NOMO-1 treated with dmso at 0.1 percent for 144 hours (cell line): ENCODE measurements around the gene RWDD2A.
"Not testable (repeated sequence)": the region's sequence is repeated elsewhere in the genome, so short reads cannot be mapped to it uniquely, and the experiment has no call there.

Experiments used
- DNase-seq: peaks from one replicate; lab custom pipeline; 2025; ENCODE audit not compliant: unreplicated experiment; lab: John Stamatoyannopoulos, UW

The RWDD2A gene

DNA sequence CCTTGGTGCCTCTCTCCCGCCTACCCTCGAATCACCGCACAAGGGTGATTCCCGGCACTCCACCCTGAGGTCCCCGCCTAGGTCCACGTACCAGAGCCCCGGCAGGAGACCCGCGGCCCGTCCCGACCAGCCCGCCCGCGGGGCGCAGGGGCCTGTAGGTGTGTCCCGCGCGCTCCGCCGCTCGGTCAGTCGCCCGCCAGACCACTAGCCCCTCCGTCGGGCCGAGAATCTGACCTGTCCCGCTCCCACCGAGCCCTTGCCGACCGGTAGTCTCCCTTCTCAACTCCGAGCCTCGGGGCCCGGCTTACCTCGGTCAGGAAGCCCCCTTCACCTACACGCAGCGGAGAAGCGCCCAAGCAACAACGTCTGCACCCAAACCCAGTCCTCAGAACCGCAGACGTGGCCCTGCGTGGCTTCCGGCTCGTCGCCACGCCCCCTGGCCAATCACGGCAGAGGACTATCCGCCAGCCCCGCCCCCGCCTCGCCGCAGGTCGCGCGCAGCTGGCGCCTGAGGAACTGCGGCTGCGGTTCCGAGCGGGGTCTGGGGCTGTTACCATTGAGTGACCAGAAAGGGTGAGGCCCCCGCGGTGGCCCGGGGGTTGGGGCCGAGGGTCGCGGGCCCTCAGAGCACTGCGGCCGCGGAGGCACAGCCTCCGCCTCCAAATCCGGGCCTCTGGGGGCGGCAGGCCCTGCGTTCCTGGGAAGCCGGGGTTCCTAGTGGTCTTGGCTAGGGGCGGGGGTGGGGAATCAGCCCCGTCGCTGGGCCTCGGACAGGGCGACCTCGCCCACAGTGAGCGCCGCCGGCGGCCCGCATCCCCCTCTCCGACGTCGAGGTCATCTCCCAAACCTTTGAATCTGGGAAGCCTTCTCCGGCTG is at the start of gene RWDD2A, which contains the start of gene PGM3:
Gene RWDD2A, plus strand, starts transcription at position 487 of the 876 bp plus-strand sequence. CDS start 1,095 bp downstream, outside the sequence.
Gene PGM3, minus strand, starts transcription at position 395 of the 876 bp plus-strand sequence. CDS start 2,253 bp downstream, outside the sequence.
- peak; percentile 89 for DNase-seq

DNA sequence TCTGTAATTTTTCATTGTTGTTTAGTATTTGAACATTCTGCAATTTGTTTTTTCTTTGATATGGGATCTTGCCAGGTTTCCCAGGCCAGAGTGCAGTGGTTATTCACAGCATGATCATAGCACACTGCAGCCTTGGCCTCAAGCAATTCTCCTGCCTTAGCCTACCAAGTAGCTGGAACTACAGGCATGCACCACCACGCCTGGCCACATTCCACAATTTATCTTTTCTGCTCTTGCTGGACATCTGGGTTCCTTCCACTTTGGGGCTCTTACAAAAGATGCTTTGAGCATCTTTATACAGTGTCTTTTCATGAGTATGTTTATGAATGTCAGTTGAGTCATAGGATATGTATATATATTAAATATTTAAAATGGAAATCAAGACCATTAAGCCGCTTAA is 42.0 kb upstream of the RWDD2A start:
- DNase-seq: no peak

DNA sequence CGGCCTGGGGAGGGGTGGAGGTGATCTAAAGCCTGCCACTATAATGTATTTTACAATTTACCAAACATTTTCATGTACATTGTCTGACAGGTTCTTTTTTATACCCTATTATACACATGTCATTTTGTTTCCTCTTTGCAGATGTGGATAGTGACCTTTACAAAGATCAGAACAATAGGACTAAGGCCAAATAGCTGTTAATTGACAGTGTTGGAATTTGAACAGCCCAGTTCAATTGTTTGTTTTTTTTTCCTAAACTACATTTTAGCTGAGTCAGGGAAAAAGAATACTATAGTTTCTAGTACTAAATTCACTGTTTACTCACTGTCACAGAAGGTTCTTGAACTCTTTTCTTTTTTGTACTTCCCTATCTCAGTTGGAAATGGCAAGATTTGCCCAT is 40.2 kb upstream of the RWDD2A start:
- no peak for DNase-seq

DNA sequence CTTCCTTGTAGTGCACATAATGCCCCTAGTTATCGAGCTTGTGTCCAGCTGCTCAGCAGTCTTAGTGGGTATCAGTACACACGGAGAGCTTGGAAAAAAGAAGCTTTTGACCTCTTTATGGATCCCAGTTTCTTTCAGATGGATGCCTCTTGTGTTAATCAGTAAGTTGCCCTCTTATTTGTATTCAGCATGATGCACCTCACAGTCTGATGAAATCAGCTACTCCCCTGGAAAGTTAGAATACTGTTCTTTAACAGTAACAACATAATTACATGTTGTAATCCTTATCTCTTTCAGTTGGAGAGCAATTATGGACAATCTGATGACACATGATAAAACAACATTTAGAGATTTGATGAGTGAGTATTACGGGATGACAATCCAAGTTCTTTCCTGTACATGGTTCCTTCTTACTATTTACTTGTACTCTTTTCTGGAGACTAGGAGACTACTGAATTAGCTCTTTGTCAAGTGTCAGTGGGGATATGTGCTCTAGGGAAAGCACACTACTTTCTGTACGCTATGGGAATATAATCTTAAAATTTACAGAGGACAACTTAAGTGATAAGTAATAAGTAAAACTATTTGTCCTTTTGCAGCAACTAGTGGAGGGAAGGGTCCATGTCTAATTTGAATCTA is 39.2 kb upstream of the RWDD2A start:
- no peak for DNase-seq

DNA sequence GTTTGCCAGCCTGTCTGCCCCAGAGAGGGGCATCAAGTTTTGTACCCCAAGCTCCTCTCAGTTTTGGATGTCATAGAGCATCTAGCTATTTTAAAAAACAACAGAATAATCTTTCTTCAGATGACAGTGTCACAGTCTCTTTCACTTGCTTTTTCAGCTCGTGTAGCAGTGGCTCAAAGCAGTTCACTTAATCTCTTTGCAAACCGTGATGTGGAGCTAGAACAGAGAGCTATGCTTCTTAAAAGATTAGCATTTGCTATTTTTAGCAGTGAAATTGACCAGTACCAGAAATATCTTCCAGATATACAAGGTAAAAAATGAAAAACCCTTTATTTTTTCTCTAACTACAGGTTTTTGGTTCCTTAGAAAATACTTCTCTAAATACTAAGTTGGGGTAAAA is 37.4 kb upstream of the RWDD2A start:
- DNase-seq: no peak

DNA sequence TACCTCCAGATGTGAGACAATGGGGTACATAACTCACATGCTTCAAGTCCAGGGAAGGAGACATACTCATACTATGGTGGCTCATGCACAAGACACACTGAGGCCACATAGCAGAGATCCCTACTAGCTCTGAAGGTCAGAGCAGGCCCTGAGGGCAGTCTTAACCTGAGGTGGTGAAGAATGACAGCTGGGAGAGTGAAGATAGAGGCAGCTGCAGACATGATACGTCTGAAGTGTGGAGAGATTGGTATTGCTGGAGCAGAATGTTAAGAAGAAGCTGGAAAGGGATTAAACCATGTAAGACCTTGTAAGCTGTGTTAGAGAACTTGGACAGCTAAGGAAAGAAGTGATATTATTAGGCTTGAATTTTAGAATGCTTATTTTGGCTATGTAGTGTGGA is 33.0 kb upstream of the RWDD2A start:
- no peak for DNase-seq

DNA sequence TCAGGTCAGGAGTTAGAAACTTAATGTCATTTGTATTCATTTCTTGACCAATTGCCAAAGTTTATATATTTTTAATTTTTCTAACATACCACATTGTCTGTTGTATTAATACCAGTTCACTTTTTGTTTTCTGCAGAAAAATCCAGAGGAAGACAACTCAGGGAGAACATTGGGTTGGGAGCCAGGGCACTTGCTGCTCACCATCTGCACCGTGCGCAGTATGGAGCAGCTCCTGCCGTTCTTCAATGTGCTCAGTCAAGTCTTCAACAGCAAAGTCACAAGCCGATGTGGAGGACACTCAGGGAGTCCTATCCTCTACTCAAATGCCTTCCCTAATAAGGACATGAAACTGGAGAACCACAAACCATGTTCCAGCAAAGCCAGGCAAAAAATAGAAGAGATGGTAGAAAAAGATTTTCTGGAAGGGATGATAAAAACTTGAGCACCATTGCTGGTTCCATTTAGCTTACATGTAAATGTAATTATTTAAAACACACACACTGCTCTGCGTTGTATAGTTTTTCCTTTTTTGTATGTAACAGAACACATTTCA is 25.4 kb upstream of the RWDD2A start:
- no peak for DNase-seq

DNA sequence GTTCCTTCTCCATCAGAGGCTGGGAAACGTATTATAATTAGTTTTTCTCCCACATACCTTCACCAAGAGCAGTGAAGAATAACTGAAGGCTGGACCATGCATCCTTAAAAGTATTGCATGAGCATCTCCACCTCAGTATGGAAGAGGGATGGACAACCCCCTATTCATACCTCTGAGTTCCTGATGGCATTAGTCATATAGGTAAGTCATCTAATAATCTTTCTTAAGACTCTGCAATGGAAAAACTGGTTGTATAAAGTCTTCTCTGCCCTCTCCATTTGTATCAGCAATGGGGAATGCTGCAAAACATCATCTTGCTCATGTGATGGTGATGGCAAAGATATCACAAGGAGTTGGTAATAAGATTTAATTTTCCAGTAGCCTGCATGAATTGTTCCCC is 24.6 kb upstream of the RWDD2A start:
- DNase-seq: no peak

DNA sequence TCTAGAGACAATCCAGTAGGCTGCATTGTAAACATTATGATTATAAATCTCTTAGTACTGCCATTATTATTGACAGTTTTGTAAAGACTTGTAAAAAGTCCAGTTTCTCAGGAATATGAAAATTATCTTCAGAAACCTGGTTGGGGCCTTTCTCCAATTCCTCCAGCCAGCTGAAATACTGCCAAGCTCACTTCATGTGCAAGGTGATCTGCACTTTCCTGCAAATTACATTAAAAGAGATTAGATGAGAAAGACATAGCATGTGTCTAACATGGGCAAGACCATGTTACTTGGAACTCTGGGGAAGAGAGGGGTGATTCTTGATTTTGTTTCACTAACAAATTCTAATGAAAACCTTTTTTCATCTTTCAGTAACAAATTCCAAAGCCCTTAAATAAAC is 24.1 kb upstream of the RWDD2A start:
- no peak for DNase-seq

DNA sequence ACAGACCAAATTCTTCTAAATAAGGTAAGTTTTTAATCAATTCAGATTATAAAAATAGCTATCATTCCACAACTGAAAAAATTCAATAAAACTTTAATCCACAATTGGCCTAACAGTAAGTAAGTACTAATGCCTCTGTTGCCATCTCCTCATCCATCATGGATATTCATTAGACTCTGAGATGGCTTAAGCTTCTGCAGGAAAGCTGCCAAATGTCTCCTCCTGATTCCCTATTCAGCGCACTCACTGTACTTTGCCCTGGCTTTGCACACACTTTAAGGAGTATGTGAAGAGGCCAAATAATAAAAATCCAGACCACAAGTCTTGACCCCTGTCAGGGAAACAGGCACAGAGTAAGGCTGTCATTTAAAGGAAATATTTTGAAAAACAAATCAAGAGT is 23.6 kb upstream of the RWDD2A start:
- no peak for DNase-seq

DNA sequence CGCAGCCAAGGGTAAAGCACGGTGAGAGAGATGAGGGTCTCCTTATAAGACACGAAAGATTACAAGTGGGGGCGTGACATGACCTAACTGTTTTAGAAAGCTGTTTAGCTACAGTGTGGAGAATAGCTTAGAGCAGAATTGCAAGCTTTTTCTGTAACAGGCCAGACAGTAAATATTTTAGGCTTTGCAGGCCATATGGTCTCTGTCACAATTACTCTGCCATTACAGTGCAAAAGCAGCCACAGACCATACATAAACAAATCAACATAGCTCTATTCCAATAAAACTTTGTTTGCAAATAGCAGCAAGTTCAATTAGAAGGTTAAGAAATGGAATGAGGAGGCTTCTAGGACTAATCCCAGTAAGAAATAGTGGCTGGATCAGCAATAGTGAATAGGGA is 16.9 kb upstream of the RWDD2A start:
- DNase-seq: no peak

DNA sequence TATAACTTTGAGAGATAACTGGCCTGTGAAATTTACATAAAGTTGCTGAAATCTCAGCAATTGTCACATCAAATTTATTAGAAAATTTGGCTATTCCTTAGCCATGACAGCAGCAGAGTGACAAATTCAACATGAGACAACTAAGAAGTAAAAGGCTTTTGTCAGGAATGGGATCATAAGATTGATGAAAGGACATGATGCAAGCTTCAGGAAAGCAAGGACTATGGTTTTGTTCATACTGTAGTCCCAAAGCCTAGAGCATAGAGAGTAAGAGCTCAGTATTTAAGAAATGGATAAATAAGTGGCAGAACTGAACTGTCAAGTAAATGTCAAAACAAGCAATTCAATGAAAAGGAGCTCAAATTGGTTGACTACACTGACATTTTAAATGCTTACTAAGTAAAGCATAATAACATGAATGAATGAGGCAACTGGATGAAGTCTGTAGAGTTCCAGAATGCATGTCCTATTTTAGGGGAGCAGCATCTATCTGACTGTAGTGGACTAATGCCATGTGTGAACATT is 12.7 kb upstream of the RWDD2A start:
- DNase-seq: no peak

DNA sequence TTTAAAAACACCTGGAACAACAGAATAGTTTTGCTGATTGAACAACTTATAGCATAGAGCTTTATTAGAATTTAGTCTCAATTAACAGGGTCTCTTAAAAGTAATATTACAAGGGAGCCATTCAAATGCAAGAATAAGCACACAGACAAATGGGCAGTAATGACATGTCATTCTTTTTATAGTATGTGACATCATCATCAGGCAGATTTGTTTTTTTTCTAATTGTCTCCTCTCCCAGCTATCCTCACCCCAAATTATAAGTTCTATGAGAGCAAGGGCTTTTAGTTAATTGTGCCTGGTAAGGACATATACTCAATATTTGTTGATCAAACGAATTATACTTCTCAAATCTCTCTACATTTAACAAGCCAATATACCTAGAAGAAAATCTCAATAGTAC is 11.0 kb upstream of the RWDD2A start:
- DNase-seq: no peak

DNA sequence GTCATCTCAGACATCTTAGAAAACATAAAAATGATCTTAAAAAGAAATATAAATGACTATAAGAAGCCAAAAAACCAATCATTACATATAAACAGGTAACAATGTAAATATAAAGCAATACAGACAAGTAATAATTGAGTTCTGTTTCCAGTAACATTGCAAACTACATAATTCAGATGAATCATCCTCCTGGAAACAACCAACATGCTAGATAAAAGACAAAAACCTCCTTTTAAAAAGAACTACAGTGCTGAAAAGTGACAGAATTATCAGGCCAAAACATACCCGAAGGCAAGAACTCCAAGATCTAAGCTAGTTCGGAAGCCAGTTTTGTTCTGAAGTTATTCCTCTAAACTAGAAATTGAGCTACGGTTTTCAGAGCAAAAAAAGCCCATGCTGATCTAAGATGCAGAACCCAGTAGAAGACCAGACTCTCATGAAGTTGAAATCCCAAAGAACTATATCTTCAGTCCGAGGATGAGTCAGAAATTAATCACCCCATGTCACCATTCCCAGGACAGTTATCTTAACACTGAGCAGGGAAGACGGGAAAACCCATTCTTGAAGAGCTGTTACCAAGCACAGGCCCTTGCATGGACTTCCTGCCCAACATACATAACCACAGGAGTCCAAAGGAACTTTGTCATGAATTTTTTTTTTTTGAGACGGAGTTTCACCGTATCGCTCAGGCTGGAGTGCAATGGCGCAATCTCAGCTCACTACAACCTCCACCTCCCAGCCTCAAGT is 9.9 kb upstream of the RWDD2A start:
- DNase-seq: no peak

DNA sequence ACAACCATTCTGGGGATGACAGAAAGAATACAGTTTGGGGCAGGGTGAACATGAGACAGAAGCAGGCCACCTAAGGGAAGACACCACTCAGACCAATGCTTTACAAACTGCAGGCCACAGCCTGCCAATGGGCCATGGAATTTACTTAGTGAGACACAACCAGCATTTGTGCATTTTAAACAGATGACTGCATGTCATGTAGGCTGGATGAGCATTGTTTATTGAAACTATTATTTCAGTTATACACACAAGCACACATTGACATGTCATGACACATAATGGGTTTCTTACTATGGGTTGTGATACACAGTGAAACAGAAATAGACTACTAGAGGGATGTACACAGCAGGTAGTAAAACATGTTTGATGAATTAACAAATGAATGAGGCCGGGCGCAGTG is 8.1 kb upstream of the RWDD2A start:
- DNase-seq: no peak

DNA sequence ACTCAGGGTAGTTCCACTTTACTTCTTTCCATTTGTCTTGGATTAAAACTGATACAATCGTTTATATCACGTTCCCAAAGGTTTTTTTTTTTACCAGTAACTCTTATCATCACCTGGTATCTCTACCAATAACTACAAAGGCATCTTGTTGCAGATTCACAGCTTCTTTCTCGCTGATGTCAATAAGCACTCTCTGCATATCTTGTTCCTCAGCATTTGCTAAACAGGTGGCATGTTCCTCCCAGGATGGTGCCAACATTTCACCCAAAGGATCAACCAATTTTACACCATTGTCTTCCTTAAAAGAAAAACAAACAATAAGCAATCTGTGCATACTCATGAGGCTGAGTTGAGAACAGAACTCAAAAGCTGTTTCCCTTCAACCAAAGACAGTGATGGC is 4.7 kb upstream of the RWDD2A start:
- DNase-seq: no peak

DNA sequence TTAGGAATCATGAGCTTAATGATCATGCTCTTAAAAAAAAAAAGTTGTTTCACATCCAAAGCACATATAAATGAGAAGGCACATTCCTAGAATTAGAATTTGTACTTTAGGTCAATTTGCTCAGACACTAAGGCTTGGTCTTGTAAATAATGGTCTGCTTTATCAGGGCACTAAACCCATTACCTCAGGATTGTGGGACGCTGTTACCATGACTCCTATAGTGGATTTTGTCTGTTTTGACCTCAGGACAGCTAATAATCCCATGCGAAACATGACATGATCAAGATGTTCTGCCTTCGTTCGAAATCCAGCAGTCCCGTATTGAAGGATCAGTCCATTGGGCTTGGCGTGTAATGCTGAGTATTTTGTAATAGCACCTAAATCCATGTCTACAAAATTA is 2.5 kb upstream of the RWDD2A start:
- no peak for DNase-seq

DNA sequence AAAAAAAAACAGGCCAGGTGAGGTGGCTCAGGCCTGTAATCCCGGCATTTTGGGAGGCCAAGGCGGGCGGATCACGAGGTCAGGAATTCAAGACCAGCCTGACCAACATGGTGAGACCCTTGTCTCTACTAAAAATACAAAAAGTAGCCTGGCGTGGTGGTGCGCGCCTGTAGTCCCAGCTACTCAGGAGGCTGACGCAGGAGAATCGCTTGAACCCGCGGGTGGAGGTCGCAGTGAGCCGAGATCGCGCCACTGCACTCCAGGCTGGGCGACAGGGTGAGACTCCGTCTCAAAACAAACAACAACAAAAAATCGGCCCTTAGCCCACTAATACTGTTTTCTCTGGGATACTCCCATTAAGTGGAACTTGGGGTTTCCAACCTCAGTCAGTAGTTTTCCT is 1.2 kb upstream of the RWDD2A start:
- DNase-seq: not testable (repeated sequence)

DNA sequence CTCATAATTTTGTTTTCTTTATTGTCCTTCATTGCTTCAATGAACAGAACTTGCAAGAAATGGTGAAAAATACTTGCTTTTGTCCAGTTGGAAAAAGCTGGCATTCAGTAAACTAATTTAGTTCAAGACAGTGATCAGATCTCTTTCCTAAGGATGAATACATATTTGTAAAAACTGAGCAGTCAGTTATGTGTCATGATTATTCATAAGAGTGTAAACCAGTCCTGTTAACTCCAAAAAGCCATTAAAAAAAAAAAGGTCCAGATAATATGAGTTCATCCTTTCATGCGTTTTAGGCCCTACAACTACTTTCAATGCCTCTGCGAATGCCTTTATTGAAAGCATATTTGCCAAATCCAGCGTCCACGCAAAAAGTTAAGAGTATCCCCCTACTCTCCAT is 701 bp upstream of the RWDD2A start:
- no peak for DNase-seq

DNA sequence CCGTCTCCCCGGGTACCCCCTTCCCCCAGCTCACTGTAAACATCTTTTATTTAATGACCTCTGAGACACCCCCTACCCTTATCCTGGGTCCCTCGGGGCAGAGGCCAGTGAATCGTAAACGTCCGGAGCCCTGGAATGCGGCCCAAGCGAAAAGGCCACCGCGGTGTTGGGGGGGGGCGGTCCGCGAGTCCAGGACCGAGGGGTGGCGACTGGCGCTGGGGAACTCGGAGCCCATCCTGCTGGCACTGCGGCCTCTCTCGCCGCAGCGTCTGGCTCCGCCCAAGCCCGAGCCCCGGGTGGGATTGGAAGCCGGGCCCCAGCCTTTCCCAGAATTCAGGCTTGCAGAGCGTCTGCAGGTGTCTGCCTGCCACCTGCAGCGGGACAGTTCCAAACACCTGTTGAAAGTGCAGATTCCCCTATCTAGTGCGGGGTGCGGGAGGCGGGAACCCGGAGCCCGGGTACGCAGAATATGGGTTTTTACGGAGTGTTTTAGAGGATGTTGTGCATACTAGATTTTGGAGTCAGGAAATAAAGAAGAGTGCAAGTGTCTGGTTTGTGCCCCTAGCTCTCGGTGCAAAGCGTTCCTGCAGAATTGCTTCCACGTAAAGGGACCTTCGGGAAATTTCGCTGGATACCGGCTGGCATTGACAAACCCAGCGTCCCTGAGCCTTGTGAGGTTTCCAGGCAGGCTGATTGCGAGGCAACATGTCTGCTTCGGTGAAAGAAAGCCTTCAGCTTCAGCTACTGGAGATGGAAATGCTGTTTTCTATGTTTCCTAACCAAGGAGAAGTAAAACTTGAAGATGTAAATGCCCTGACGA is 800 bp downstream of the RWDD2A start:
- DNase-seq: no peak
